ENCODE results near the gene MACF1. TPM values are rescaled to one million over a fixed set of nuclear protein-coding genes. Genes with fewer than 3 reads are reported as not detected.

MACF1 gene
- total RNA-seq, 1 donor from 2014 or later: 431 TPM

GRCh38 chr1:39268906-39269305 lies 64.4 kb downstream of the MACF1 start:
- Mint-ChIP-seq H3K36me3 (ENCODE audit: unreplicated experiment) (peaks cover 4% of the 10 kb centered on the region), H3K9me3 (ENCODE audit: unreplicated experiment) (no peaks in the 10 kb centered on the region), H3K4me3 (ENCODE audit: unreplicated experiment) (peak overlapping the region; percentile 69), H3K4me1 (ENCODE audit: unreplicated experiment) (peaks cover 56% of the 10 kb centered on the region), H3K27ac (ENCODE audit: unreplicated experiment) (peak overlapping the region; percentile 94), H3K27me3 (ENCODE audit: unreplicated experiment) (no peaks in the 10 kb centered on the region)
- no peak for TF ChIP-seq CTCF (IDR thresholded peaks at IDR 0.05)
- DNase-seq (ENCODE audit: extremely low spot score, unreplicated experiment): no peak

GRCh38 chr1:39269349-39269748 lies 64.9 kb downstream of the MACF1 start:
- Mint-ChIP-seq H3K36me3 (ENCODE audit: unreplicated experiment) (peaks cover 4% of the 10 kb centered on the region), H3K4me1 (ENCODE audit: unreplicated experiment) (peaks cover 56% of the 10 kb centered on the region), H3K4me3 (ENCODE audit: unreplicated experiment) (peak overlapping the region; percentile 69), H3K27me3 (ENCODE audit: unreplicated experiment) (no peaks in the 10 kb centered on the region), H3K9me3 (ENCODE audit: unreplicated experiment) (no peaks in the 10 kb centered on the region), H3K27ac (ENCODE audit: unreplicated experiment) (peak overlapping the region; percentile 94)
- no peak for DNase-seq (ENCODE audit: extremely low spot score, unreplicated experiment)
- no peak for TF ChIP-seq CTCF (IDR thresholded peaks at IDR 0.05)

GRCh38 chr1:39269791-39270342 lies 65.4 kb downstream of the MACF1 start:
- peak overlapping the region; percentile 94 for H3K27ac Mint-ChIP-seq (ENCODE audit: unreplicated experiment)
- no peaks in the 10 kb centered on the region for H3K27me3 Mint-ChIP-seq (ENCODE audit: unreplicated experiment)
- H3K36me3 Mint-ChIP-seq (ENCODE audit: unreplicated experiment): peaks cover 4% of the 10 kb centered on the region
- no peak for DNase-seq (ENCODE audit: extremely low spot score, unreplicated experiment)
- no peak for TF ChIP-seq CTCF (IDR thresholded peaks at IDR 0.05)
- H3K9me3 Mint-ChIP-seq (ENCODE audit: unreplicated experiment): no peaks in the 10 kb centered on the region
- H3K4me1 Mint-ChIP-seq (ENCODE audit: unreplicated experiment): peaks cover 56% of the 10 kb centered on the region
- peak overlapping the region; percentile 69 for H3K4me3 Mint-ChIP-seq (ENCODE audit: unreplicated experiment)

- H3K4me1 Mint-ChIP-seq (ENCODE audit: unreplicated experiment): peaks cover 56% of the 10 kb centered on the region
- H3K27me3 Mint-ChIP-seq (ENCODE audit: unreplicated experiment): no peaks in the 10 kb centered on the region
- DNase-seq (ENCODE audit: extremely low spot score, unreplicated experiment): no peak
- TF ChIP-seq CTCF (IDR thresholded peaks at IDR 0.05): no peak
- H3K27ac Mint-ChIP-seq (ENCODE audit: unreplicated experiment): peak overlapping the region; percentile 94
- H3K36me3 Mint-ChIP-seq (ENCODE audit: unreplicated experiment): peaks cover 4% of the 10 kb centered on the region
- H3K9me3 Mint-ChIP-seq (ENCODE audit: unreplicated experiment): no peaks in the 10 kb centered on the region
- peak overlapping the region; percentile 69 for H3K4me3 Mint-ChIP-seq (ENCODE audit: unreplicated experiment)
Observed at GRCh38 chr1:39270368-39270767, 65.9 kb downstream of the MACF1 start.

- no peak overlapping the region for H3K4me3 Mint-ChIP-seq (ENCODE audit: unreplicated experiment)
- no peaks in the 10 kb centered on the region for H3K27me3 Mint-ChIP-seq (ENCODE audit: unreplicated experiment)
- H3K36me3 Mint-ChIP-seq (ENCODE audit: unreplicated experiment): peaks cover 10% of the 10 kb centered on the region
- no peaks in the 10 kb centered on the region for H3K9me3 Mint-ChIP-seq (ENCODE audit: unreplicated experiment)
- TF ChIP-seq CTCF (IDR thresholded peaks at IDR 0.05): no peak
- H3K4me1 Mint-ChIP-seq (ENCODE audit: unreplicated experiment): peaks cover 56% of the 10 kb centered on the region
- no peak for DNase-seq (ENCODE audit: extremely low spot score, unreplicated experiment)
- H3K27ac Mint-ChIP-seq (ENCODE audit: unreplicated experiment): peak overlapping the region; percentile 82
Observed at GRCh38 chr1:39272027-39272797, 67.7 kb downstream of the MACF1 start.

Data from osteocyte (in vitro differentiated cells).